Measurements from ENCODE around the gene RPS6KA4.

GRCh38 chr11:64401775-64402174 is 42.8 kb downstream of the RPS6KA4 start:
- TF ChIP-seq, protein P1, sequence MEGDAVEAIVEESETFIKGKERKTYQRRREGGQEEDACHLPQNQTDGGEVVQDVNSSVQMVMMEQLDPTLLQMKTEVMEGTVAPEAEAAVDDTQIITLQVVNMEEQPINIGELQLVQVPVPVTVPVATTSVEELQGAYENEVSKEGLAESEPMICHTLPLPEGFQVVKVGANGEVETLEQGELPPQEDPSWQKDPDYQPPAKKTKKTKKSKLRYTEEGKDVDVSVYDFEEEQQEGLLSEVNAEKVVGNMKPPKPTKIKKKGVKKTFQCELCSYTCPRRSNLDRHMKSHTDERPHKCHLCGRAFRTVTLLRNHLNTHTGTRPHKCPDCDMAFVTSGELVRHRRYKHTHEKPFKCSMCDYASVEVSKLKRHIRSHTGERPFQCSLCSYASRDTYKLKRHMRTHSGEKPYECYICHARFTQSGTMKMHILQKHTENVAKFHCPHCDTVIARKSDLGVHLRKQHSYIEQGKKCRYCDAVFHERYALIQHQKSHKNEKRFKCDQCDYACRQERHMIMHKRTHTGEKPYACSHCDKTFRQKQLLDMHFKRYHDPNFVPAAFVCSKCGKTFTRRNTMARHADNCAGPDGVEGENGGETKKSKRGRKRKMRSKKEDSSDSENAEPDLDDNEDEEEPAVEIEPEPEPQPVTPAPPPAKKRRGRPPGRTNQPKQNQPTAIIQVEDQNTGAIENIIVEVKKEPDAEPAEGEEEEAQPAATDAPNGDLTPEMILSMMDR (IDR thresholded peaks at IDR 0.05; ENCODE audit: poor library complexity, severe bottlenecking), result no peak
- no peak for TF ChIP-seq EZH2 (IDR thresholded peaks at IDR 0.05; ENCODE audit: borderline replicate concordance, insufficient read depth, low read length, poor library complexity, severe bottlenecking)
